Endothelial cell of umbilical vein (primary cell): ENCODE data around the gene POLR2C. TPM values are rescaled to one million over a fixed set of nuclear protein-coding genes. Genes with fewer than 3 reads are reported as not detected.
A peak's percentile ranks its signal among the peaks of the same experiment; 100 is the strongest.

ENCODE experiments used
- BruUV-seq: library from RNA; stranded (reverse); fragments of 400-500 nt; replicated peaks from 2 replicates; lab custom pipeline; 2021; lab: Mats Ljungman, UMichigan
- CTCF ChIA-PET: fragments of 300-600, 350-600 bp; sonication (Branson Sonifier 250); formaldehyde crosslinking; loops from one replicate; lab custom pipeline; 2021; ENCODE audit warnings: antibody characterized with exemption, inconsistent platforms; lab: Charles Lee
- POLR2A ChIA-PET: fragments of 300-600, 350-600 bp; sonication (Branson Sonifier 250); formaldehyde crosslinking; loops from one replicate; lab custom pipeline; 2021; ENCODE audit warnings: antibody characterized with exemption, inconsistent platforms; lab: Charles Lee
- DNase-seq: peaks from one replicate; pipeline ENCODE4 v3.0.0-alpha.2; 2011; ENCODE audit warnings: low read depth, low spot score
- FAIRE-seq: peaks from 2 replicates; lab custom pipeline; 2011; peaks lifted over from hg19 to GRCh38; lab: Jason Lieb, UNC
- H2AFZ ChIP-seq: 2 replicates; pipeline ENCODE4 v1.6.0; 2012; ENCODE audit warnings: low read depth, low read length, control low read depth, inconsistent platforms
- H3K27ac ChIP-seq: 2 replicates; pipeline ENCODE4 v1.5.1; 2011; ENCODE audit warnings: low read depth, mild to moderate bottlenecking, control low read depth, low read length, moderate library complexity; ENCODE audit not compliant: insufficient read depth
- H3K27me3 ChIP-seq, 2 experiments: 2 replicates each; pipeline versions ENCODE4 v1.6.0 to v1.6.1; 2011; ENCODE audit warnings: low read length in 2 of 2, mixed read lengths in 1 of 2; ENCODE audit not compliant: control insufficient read depth in 2 of 2, insufficient read depth in 2 of 2
- H3K36me3 ChIP-seq, 2 experiments: 2 replicates in 1 of 2; 3 replicates in 1 of 2; pipeline ENCODE4 v1.5.1; 2011; ENCODE audit warnings: low read length in 2 of 2, mild to moderate bottlenecking in 1 of 2, moderate library complexity in 1 of 2; ENCODE audit not compliant: control insufficient read depth in 2 of 2, insufficient read depth in 2 of 2; ENCODE audit errors: extremely low read depth in 1 of 2
- H3K4me1 ChIP-seq: 3 replicates; pipeline ENCODE4 v1.5.1; 2011; ENCODE audit warnings: mild to moderate bottlenecking, low read length; ENCODE audit not compliant: control insufficient read depth, insufficient read depth; ENCODE audit errors: extremely low read depth
- H3K4me2 ChIP-seq: 2 replicates; pipeline ENCODE4 v1.6.1; 2011; ENCODE audit warnings: low read length, control low read depth, mixed read lengths; ENCODE audit not compliant: insufficient read depth
- H3K4me3 ChIP-seq, 3 experiments: fragments of 200-600 bp in 1 of 3; sonication (generic), shearing (Covaris generic) in 1 of 3; replicated peaks in 1 of 3; 2 replicates each; pipeline ENCODE4 v1.5.1; 2011 to 2016; ENCODE audit warnings: control low read depth in 3 of 3, low read length in 3 of 3, mild to moderate bottlenecking in 2 of 3, inconsistent platforms in 1 of 3, low read depth in 1 of 3, moderate library complexity in 1 of 3; ENCODE audit not compliant: insufficient read depth in 1 of 3
- H3K79me2 ChIP-seq: 2 replicates; pipeline ENCODE4 v1.6.0; 2012; ENCODE audit warnings: low read length, inconsistent platforms; ENCODE audit not compliant: control insufficient read depth, insufficient read depth
- H3K9ac ChIP-seq: replicated peaks from 2 replicates; pipeline ENCODE3; 2011; ENCODE audit warnings: low read length, control low read depth; ENCODE audit not compliant: insufficient read depth; ENCODE audit errors: extremely low read depth
- H3K9me1 ChIP-seq: replicated peaks from 3 replicates; pipeline ENCODE4 v1.6.0; 2011; ENCODE audit warnings: mild to moderate bottlenecking, low read length; ENCODE audit not compliant: control insufficient read depth, insufficient read depth; ENCODE audit errors: extremely low read depth
- H3K9me3 ChIP-seq: replicated peaks from 2 replicates; pipeline ENCODE4 v1.5.1; 2012; ENCODE audit warnings: low read length, inconsistent platforms; ENCODE audit not compliant: control insufficient read depth, insufficient read depth
- H4K20me1 ChIP-seq: replicated peaks from 2 replicates; pipeline ENCODE3; 2011; ENCODE audit warnings: mild to moderate bottlenecking, low read length; ENCODE audit not compliant: control insufficient read depth, insufficient read depth; ENCODE audit errors: extremely low read depth
- GATA2 ChIP-seq: IDR thresholded peaks from 2 replicates; pipeline ENCODE4 v1.7.0; 2011; ENCODE audit warnings: low read depth, mild to moderate bottlenecking, moderate library complexity, mixed read lengths, low read length; ENCODE audit not compliant: insufficient read length, insufficient read depth
- POLR2AphosphoS5 ChIP-seq: IDR thresholded peaks from 2 replicates; pipeline ENCODE4 v1.6.1; 2012; ENCODE audit warnings: low read depth, mild to moderate bottlenecking, control low read depth, low read length, moderate library complexity; ENCODE audit not compliant: insufficient read depth
- dilution Hi-C: fragments of 300-500 bp; cut with MboI; formaldehyde crosslinking; loops from one replicate; pipeline ENCODE4 v1.15.0; 2019; ENCODE audit warnings: low sequenced_read_pairs; ENCODE audit not compliant: extremely low pct_ligation_motif_present
- intact Hi-C: fragments of 100-400 bp; cut with micrococcal nuclease; formaldehyde crosslinking; loops from one replicate; pipeline ENCODE4 v1.10.0; 2022
- polyA plus RNA-seq, 4 experiments: library from polyadenylated mRNA; depleted of rRNA in 3 of 4; stranded (reverse) in 3 of 4; unstranded in 1 of 4; fragments of >200 nt; gene quantifications; 2 replicates each; pipeline versions ENCODE4 v1.2.1 to v1.2.3, GENCODE V29; 2011 to 2012; ENCODE audit warnings: missing spikeins in 1 of 4
- total RNA-seq: library from RNA; stranded (reverse); gene quantifications from 2 replicates; pipeline ENCODE4 v1.2.3, GENCODE V29; 2021
- TF ChIP-seq, protein P1 (sequence below): IDR thresholded peaks from 2 replicates; pipeline ENCODE4 v1.6.1; 2011; ENCODE audit not compliant: insufficient read depth, insufficient read length
- TF ChIP-seq, protein P2 (sequence below), 2 donors: IDR thresholded peaks; 1 replicate in 1 of 2; 2 replicates in 1 of 2; pipeline ENCODE4 v1.5.1; 2011; ENCODE audit warnings: low read length in 2 of 2, mild to moderate bottlenecking in 2 of 2, moderate library complexity in 2 of 2, control low read depth in 1 of 2, inconsistent platforms in 1 of 2, low read depth in 1 of 2; ENCODE audit not compliant: insufficient read depth in 1 of 2; ENCODE audit errors: extremely low read depth in 1 of 2

The POLR2C gene
- total and polyA plus RNA-seq, 2 donors (not counting 3 experiments of a cell fraction or from before 2014, with no cell fraction given) = 65.2 to 129 TPM

DNA sequence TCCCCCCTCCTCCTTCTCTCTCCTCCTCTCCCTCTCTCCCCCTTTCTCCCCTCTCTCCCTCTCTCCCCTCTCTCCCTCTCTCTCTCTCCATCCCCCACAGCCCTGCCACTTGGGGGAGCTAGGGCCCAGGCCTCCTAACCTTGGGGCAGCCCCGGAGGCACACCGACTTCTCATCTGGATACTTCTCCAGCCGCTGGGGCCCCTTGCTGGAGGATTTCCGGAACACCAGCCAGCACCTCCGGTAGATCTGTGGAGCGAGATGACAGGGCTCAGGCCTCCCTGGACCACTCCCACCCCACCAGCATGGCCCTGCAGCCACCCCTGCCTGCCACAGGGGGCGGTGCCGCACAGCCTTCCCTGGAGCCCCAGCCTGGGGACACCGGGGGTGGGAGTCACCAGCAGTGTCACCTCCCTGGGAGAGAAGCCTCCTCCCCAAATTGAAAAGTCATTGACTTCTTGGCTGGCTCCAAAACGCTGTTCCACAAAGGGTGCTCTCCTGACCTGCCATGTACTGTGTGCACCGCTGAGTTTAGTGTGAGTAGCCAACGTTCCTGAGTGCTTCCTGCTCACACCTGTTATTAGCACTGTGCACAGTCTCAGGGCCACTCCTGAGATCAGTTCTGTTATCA lies 13.3 kb downstream of the POLR2C start:
- FAIRE-seq (peak; percentile 90), DNase-seq (peak; percentile 56)
- no peak overlapping the region for H3K4me2 ChIP-seq
- dilution Hi-C loops = no loop called here
- no peak overlapping the region for H3K27ac ChIP-seq
- BruUV-seq = no TSS peak
- peaks cover 15% of the 10 kb centered on the region for H3K79me2 ChIP-seq
- CTCF ChIA-PET = interaction anchor here (0.6 to 4.8 kb wide), 7 partner anchors 12 to 122 kb away, joined by 3 to 25 read pairs (median 4); partner anchors contain the start of genes CCDC102A, CIAPIN1 and POLR2C
- POLR2A ChIA-PET = interaction anchor here (0.6 to 0.7 kb wide), 2 partner anchors 8 to 564 kb away, joined by 3 to 8 read pairs; no protein-coding TSS in a partner anchor
- no peaks in the 10 kb centered on the region for H3K9me1 ChIP-seq
- H3K4me1 ChIP-seq = peaks cover 28% of the 10 kb centered on the region
- H2AFZ ChIP-seq = no peak overlapping the region
- H4K20me1 ChIP-seq = no peaks in the 10 kb centered on the region
- peaks cover 0 to 29% of the 10 kb centered on the region in 2 experiments for H3K36me3 ChIP-seq
- no peak overlapping the region for H3K9ac ChIP-seq
- no peak overlapping the region for H3K4me3 ChIP-seq
- no peaks in the 10 kb centered on the region for H3K9me3 ChIP-seq
- intact Hi-C loops = loop anchor here (1.0 to 10.0 kb wide), 2 partner anchors 43 to 169 kb away; no protein-coding TSS in a partner anchor
- no peaks in the 10 kb centered on the region for H3K27me3 ChIP-seq
- TF ChIP-seq, protein P1, sequence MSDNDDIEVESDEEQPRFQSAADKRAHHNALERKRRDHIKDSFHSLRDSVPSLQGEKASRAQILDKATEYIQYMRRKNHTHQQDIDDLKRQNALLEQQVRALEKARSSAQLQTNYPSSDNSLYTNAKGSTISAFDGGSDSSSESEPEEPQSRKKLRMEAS = no peak
- TF ChIP-seq POLR2AphosphoS5 (peak; percentile 37), GATA2 (no peak)
- TF ChIP-seq, protein P2, sequence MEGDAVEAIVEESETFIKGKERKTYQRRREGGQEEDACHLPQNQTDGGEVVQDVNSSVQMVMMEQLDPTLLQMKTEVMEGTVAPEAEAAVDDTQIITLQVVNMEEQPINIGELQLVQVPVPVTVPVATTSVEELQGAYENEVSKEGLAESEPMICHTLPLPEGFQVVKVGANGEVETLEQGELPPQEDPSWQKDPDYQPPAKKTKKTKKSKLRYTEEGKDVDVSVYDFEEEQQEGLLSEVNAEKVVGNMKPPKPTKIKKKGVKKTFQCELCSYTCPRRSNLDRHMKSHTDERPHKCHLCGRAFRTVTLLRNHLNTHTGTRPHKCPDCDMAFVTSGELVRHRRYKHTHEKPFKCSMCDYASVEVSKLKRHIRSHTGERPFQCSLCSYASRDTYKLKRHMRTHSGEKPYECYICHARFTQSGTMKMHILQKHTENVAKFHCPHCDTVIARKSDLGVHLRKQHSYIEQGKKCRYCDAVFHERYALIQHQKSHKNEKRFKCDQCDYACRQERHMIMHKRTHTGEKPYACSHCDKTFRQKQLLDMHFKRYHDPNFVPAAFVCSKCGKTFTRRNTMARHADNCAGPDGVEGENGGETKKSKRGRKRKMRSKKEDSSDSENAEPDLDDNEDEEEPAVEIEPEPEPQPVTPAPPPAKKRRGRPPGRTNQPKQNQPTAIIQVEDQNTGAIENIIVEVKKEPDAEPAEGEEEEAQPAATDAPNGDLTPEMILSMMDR (IDR thresholded peaks at IDR 0.05; ENCODE audit: extremely low read depth in 1 of 2, insufficient read depth in 1 of 2, low read depth in 1 of 2, low read length in 2 of 2) = peak; percentile 79 to 84
